ENCODE measurements around the gene PKP4. TPM values are rescaled to one million over a fixed set of nuclear protein-coding genes. Genes with fewer than 3 reads are reported as not detected.

Gene PKP4
- total RNA-seq, 1 experiment from 2014 or later, result 55.2 TPM

DNA sequence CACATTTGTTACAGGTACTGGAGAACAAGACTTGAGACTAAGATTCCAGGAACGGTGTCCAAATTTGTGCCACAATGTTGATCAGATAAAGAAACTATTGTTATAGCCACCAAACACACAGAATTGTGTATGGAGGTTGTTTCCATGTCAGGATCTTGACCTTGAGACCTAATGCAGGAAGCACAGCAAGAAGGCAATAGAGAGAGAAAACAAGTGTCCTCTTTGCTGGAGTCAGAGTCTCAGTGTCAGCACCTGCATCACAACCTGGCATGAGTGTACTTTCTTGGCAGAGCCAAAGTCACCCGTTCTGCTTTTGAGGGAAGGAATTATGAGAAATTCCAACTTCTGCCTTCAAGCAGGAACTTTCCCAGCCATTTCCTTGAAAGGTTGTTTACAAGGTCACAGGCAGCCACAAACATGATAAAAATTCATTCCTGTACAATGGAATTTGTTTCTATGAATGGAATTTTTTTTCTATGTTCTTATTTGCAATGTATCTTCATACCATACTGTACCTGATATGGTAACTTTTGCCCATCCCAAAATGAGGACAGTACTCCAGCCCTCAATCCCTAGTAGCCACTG, 118.4 kb downstream of the PKP4 start:
- no peak for ATAC-seq
- H3K27ac ChIP-seq (ENCODE audit: low read depth, low read length), result no peak overlapping the region
- H3K36me3 ChIP-seq (ENCODE audit: control insufficient read depth in 1 of 2, insufficient read depth in 2 of 2, low read length in 2 of 2), result no peaks in the 10 kb centered on the region; a peak in 1 of 4 replicates
- H3K9me3 ChIP-seq (ENCODE audit: control insufficient read depth in 1 of 2, insufficient read depth in 1 of 2, low read depth in 1 of 2, low read length in 2 of 2), result no peaks in the 10 kb centered on the region
- intact Hi-C loops (cut with micrococcal nuclease), result no loop called here
- no peak for DNase-seq (ENCODE audit: low read depth, low spot score)
- no peak overlapping the region for H3K9ac ChIP-seq (ENCODE audit: low read length)
- CTCF ChIA-PET, result no interaction called here
- no peaks in the 10 kb centered on the region for H3K9me2 ChIP-seq (ENCODE audit: insufficient read depth)
- POLR2A ChIA-PET, result no interaction called here
- H4K20me1 ChIP-seq (ENCODE audit: insufficient read depth), result no peaks in the 10 kb centered on the region
- RAD21 ChIA-PET (ENCODE audit: low non-redundant PET in 1 of 2, low total read pairs in 2 of 2, uncharacterized antibody in 2 of 2, unreplicated experiment in 2 of 2), result no interaction called here
- no peaks in the 10 kb centered on the region for H3K27me3 ChIP-seq (ENCODE audit: insufficient read depth, low read length)
- no peak overlapping the region for H2AFZ ChIP-seq (ENCODE audit: low read depth, low read length, poor library complexity, severe bottlenecking)
- H3K4me3 ChIP-seq (replicated peaks in 1 of 2; ENCODE audit: low read depth in 1 of 2, low read length in 2 of 2), result no peak overlapping the region
- BruUV-seq (replicated peaks), result no TSS peak
- H3K4me1 ChIP-seq (ENCODE audit: control insufficient read depth in 1 of 2, insufficient read depth in 2 of 2, low read length in 2 of 2), result no peaks in the 10 kb centered on the region; a peak in 1 of 4 replicates
- no peaks in the 10 kb centered on the region for H3K79me2 ChIP-seq (ENCODE audit: insufficient read depth, low read length)
- TF ChIP-seq CEBPB (IDR thresholded peaks at IDR 0.05; ENCODE audit: low read depth), result no peak
- no peak overlapping the region for H3K4me2 ChIP-seq (ENCODE audit: low read length)

DNA sequence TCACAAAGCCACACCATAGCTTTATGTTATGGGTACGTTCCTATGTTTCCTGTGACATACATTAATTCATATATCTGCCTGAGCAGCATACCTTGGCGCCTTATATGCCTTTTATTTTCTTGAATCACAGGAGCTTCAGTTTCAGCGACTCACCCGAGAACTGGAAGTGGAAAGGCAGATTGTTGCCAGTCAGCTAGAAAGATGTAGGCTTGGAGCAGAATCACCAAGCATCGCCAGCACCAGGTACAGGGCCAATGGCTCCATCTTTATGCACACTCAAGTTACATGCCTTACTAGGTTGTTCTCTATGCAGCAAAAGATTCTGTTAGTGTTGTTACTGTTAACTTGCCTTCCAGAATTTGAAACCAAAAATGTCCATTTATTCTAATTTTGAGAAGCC, 120.4 kb downstream of the PKP4 start:
- no TSS peak for BruUV-seq (replicated peaks)
- H3K9ac ChIP-seq (ENCODE audit: low read length), result no peak overlapping the region
- H3K4me2 ChIP-seq (ENCODE audit: low read length), result no peak overlapping the region
- H3K9me3 ChIP-seq (ENCODE audit: control insufficient read depth in 1 of 2, insufficient read depth in 1 of 2, low read depth in 1 of 2, low read length in 2 of 2), result no peaks in the 10 kb centered on the region
- H3K36me3 ChIP-seq (ENCODE audit: control insufficient read depth in 1 of 2, insufficient read depth in 2 of 2, low read length in 2 of 2), result no peaks in the 10 kb centered on the region; a peak in 1 of 4 replicates
- H3K4me3 ChIP-seq (replicated peaks in 1 of 2; ENCODE audit: low read depth in 1 of 2, low read length in 2 of 2), result no peak overlapping the region
- no peak overlapping the region for H3K27ac ChIP-seq (ENCODE audit: low read depth, low read length)
- H2AFZ ChIP-seq (ENCODE audit: low read depth, low read length, poor library complexity, severe bottlenecking), result no peak overlapping the region
- CTCF ChIA-PET, result no interaction called here
- RAD21 ChIA-PET (ENCODE audit: low non-redundant PET in 1 of 2, low total read pairs in 2 of 2, uncharacterized antibody in 2 of 2, unreplicated experiment in 2 of 2), result no interaction called here
- intact Hi-C loops (cut with micrococcal nuclease), result no loop called here
- no peak for ATAC-seq
- H3K9me2 ChIP-seq (ENCODE audit: insufficient read depth), result no peaks in the 10 kb centered on the region
- DNase-seq (ENCODE audit: low read depth, low spot score), result no peak
- no peaks in the 10 kb centered on the region for H4K20me1 ChIP-seq (ENCODE audit: insufficient read depth)
- no peaks in the 10 kb centered on the region for H3K79me2 ChIP-seq (ENCODE audit: insufficient read depth, low read length)
- POLR2A ChIA-PET, result no interaction called here
- no peaks in the 10 kb centered on the region for H3K27me3 ChIP-seq (ENCODE audit: insufficient read depth, low read length)
- no peaks in the 10 kb centered on the region; a peak in 1 of 4 replicates for H3K4me1 ChIP-seq (ENCODE audit: control insufficient read depth in 1 of 2, insufficient read depth in 2 of 2, low read length in 2 of 2)
- TF ChIP-seq EGR1 (IDR thresholded peaks at IDR 0.05; ENCODE audit: low read depth), result no peak
- no peak for TF ChIP-seq POLR2AphosphoS5 (IDR thresholded peaks at IDR 0.05; ENCODE audit: low read depth, low read length)
- no peak for TF ChIP-seq TCF7L2 (IDR thresholded peaks at IDR 0.05; ENCODE audit: borderline replicate concordance, extremely low read depth, insufficient read depth, insufficient read length)
- no peak for TF ChIP-seq RAD21 (IDR thresholded peaks at IDR 0.05; ENCODE audit: low read depth)
- TF ChIP-seq, protein P1, sequence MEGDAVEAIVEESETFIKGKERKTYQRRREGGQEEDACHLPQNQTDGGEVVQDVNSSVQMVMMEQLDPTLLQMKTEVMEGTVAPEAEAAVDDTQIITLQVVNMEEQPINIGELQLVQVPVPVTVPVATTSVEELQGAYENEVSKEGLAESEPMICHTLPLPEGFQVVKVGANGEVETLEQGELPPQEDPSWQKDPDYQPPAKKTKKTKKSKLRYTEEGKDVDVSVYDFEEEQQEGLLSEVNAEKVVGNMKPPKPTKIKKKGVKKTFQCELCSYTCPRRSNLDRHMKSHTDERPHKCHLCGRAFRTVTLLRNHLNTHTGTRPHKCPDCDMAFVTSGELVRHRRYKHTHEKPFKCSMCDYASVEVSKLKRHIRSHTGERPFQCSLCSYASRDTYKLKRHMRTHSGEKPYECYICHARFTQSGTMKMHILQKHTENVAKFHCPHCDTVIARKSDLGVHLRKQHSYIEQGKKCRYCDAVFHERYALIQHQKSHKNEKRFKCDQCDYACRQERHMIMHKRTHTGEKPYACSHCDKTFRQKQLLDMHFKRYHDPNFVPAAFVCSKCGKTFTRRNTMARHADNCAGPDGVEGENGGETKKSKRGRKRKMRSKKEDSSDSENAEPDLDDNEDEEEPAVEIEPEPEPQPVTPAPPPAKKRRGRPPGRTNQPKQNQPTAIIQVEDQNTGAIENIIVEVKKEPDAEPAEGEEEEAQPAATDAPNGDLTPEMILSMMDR (IDR thresholded peaks at IDR 0.05 in 2 of 3, conservative IDR thresholded peaks at IDR 0.05 in 1 of 3; ENCODE audit: borderline replicate concordance in 1 of 3, insufficient read depth in 1 of 3, low read depth in 2 of 3, low read length in 2 of 3), result no peak
- no peak for TF ChIP-seq ZFX (IDR thresholded peaks at IDR 0.05)
- TF ChIP-seq SIN3A (IDR thresholded peaks at IDR 0.05; ENCODE audit: low read depth), result no peak
- TF ChIP-seq SP1 (IDR thresholded peaks at IDR 0.05; ENCODE audit: low read depth), result no peak
- TF ChIP-seq, protein P2, sequence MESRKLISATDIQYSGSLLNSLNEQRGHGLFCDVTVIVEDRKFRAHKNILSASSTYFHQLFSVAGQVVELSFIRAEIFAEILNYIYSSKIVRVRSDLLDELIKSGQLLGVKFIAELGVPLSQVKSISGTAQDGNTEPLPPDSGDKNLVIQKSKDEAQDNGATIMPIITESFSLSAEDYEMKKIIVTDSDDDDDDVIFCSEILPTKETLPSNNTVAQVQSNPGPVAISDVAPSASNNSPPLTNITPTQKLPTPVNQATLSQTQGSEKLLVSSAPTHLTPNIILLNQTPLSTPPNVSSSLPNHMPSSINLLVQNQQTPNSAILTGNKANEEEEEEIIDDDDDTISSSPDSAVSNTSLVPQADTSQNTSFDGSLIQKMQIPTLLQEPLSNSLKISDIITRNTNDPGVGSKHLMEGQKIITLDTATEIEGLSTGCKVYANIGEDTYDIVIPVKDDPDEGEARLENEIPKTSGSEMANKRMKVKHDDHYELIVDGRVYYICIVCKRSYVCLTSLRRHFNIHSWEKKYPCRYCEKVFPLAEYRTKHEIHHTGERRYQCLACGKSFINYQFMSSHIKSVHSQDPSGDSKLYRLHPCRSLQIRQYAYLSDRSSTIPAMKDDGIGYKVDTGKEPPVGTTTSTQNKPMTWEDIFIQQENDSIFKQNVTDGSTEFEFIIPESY (IDR thresholded peaks at IDR 0.05; ENCODE audit: extremely low read depth, insufficient replicate concordance, low read length), result no peak
- TF ChIP-seq, protein P3, sequence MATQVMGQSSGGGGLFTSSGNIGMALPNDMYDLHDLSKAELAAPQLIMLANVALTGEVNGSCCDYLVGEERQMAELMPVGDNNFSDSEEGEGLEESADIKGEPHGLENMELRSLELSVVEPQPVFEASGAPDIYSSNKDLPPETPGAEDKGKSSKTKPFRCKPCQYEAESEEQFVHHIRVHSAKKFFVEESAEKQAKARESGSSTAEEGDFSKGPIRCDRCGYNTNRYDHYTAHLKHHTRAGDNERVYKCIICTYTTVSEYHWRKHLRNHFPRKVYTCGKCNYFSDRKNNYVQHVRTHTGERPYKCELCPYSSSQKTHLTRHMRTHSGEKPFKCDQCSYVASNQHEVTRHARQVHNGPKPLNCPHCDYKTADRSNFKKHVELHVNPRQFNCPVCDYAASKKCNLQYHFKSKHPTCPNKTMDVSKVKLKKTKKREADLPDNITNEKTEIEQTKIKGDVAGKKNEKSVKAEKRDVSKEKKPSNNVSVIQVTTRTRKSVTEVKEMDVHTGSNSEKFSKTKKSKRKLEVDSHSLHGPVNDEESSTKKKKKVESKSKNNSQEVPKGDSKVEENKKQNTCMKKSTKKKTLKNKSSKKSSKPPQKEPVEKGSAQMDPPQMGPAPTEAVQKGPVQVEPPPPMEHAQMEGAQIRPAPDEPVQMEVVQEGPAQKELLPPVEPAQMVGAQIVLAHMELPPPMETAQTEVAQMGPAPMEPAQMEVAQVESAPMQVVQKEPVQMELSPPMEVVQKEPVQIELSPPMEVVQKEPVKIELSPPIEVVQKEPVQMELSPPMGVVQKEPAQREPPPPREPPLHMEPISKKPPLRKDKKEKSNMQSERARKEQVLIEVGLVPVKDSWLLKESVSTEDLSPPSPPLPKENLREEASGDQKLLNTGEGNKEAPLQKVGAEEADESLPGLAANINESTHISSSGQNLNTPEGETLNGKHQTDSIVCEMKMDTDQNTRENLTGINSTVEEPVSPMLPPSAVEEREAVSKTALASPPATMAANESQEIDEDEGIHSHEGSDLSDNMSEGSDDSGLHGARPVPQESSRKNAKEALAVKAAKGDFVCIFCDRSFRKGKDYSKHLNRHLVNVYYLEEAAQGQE (IDR thresholded peaks at IDR 0.05; ENCODE audit: low read depth), result no peak
- no peak for TF ChIP-seq YY1 (IDR thresholded peaks at IDR 0.05; ENCODE audit: extremely low read depth, insufficient replicate concordance, low read depth, low read length)

Data from HCT116 (cell line).